ENCODE measurements around the gene FAM24A. TPM values are rescaled to one million over a fixed set of nuclear protein-coding genes. Genes with fewer than 3 reads are reported as not detected.

The FAM24A gene
- total and polyA plus RNA-seq, 10 of the 15 experiments (the other 5 are each of a cell fraction or from before 2014, with no cell fraction given) = not detected

DNA sequence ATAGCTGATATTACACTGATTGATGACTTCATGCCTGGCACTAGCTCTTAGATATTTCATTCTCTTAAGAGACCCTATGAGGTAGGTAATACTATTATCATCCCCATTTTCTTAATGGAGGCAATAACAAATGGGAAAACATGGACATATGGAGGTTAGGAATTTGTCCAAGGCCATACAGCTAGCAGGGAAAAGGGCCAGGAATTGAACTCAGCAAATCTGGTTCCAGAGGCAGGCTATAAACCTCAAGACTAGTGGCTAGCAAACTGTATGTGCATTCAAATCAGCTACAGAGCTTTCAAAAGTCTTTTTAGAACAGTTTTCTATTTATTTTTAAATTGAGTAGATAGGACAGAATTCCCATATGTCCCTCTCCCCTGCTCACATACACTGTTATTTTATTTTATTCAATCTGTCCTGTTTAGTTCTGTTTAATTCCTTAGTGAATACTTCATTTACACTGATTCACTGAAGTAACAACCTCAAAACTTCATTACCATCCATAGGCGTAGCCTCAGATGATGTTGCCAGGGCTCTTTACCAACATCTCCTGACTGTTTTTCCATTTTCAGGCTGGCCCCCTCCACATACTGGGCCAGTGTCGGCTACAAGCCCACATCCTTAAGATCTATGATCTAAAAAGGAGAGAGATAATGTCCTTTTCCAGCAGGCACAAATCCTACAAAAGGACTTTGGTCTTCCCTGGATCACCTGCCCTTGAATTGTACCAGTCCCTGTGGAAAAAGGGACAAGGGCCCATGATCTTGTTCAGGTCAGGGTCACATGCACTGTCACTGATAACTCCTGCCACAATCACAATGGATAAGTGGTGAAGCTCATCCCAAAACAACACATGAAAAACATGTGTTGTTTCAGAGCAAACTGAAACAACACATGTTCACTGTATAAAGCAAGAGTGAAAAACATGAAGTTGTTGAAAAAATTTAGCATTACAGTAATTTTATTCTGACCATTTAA lies 46.9 kb upstream of the FAM24A start:
- Histone ChIP-seq H3K79me2 (ENCODE audit: control insufficient read depth, insufficient read depth, low read length) (peaks cover 10% of the 10 kb centered on the region), H3K36me3 (ENCODE audit: control insufficient read depth in 2 of 2, insufficient read depth in 2 of 2, low read length in 1 of 2) (peaks cover 0 to under 1% of the 10 kb centered on the region in 2 experiments; a peak in 2 of 4 replicates), H3K27ac (ENCODE audit: control insufficient read depth, insufficient read depth) (no peak overlapping the region), H3K4me2 (ENCODE audit: control insufficient read depth, insufficient read depth) (no peak overlapping the region), H4K20me1 (ENCODE audit: control insufficient read depth, insufficient read depth) (no peaks in the 10 kb centered on the region), H3K4me1 (ENCODE audit: control insufficient read depth, insufficient read depth, low read length) (no peaks in the 10 kb centered on the region), H3K27me3 (replicated peaks in 1 of 2; ENCODE audit: control insufficient read depth in 2 of 2, insufficient read depth in 2 of 2, low read length in 1 of 2) (no peaks in the 10 kb centered on the region), H2AFZ (ENCODE audit: control insufficient read depth, low read depth, low read length) (no peak overlapping the region), H3K9me3 (replicated peaks; ENCODE audit: control insufficient read depth, insufficient read depth, low read length) (no peaks in the 10 kb centered on the region; the same call in 2 of the 3 replicates), H3K4me3 (no peak overlapping the region), H3K9ac (ENCODE audit: control insufficient read depth, insufficient read depth, low read length) (no peak overlapping the region)
- WGBS (ENCODE audit: insufficient coverage, insufficient replicate concordance, low lambda C conversion rate, missing lambda C conversion rate) = 94% methylated on average over 2 of the region's 2 CpGs
- BruUV-seq (replicated peaks) = no TSS peak
- ChIA-PET RAD21 (ENCODE audit: unreplicated experiment) (no interaction called here), POLR2A (no interaction called here), SMC1A (ENCODE audit: uncharacterized antibody, unreplicated experiment) (interaction anchor here (0.7 kb wide), 1 partner anchor 13 kb away, joined by 3 read pairs; no protein-coding TSS in a partner anchor), CTCF (no interaction called here)
- ATAC-seq (no peak), FAIRE-seq (no peak), DNase-seq (ENCODE audit: low read depth, low spot score) (no peak)
- intact Hi-C loops (cut with micrococcal nuclease; ENCODE audit: unreplicated experiment) (no loop called here), in situ Hi-C loops (cut with MboI) (no loop called here)
- TF ChIP-seq, protein P1, sequence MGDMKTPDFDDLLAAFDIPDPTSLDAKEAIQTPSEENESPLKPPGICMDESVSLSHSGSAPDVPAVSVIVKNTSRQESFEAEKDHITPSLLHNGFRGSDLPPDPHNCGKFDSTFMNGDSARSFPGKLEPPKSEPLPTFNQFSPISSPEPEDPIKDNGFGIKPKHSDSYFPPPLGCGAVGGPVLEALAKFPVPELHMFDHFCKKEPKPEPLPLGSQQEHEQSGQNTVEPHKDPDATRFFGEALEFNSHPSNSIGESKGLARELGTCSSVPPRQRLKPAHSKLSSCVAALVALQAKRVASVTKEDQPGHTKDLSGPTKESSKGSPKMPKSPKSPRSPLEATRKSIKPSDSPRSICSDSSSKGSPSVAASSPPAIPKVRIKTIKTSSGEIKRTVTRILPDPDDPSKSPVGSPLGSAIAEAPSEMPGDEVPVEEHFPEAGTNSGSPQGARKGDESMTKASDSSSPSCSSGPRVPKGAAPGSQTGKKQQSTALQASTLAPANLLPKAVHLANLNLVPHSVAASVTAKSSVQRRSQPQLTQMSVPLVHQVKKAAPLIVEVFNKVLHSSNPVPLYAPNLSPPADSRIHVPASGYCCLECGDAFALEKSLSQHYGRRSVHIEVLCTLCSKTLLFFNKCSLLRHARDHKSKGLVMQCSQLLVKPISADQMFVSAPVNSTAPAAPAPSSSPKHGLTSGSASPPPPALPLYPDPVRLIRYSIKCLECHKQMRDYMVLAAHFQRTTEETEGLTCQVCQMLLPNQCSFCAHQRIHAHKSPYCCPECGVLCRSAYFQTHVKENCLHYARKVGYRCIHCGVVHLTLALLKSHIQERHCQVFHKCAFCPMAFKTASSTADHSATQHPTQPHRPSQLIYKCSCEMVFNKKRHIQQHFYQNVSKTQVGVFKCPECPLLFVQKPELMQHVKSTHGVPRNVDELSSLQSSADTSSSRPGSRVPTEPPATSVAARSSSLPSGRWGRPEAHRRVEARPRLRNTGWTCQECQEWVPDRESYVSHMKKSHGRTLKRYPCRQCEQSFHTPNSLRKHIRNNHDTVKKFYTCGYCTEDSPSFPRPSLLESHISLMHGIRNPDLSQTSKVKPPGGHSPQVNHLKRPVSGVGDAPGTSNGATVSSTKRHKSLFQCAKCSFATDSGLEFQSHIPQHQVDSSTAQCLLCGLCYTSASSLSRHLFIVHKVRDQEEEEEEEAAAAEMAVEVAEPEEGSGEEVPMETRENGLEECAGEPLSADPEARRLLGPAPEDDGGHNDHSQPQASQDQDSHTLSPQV (IDR thresholded peaks at IDR 0.05) = no peak
- TF ChIP-seq, protein P2, sequence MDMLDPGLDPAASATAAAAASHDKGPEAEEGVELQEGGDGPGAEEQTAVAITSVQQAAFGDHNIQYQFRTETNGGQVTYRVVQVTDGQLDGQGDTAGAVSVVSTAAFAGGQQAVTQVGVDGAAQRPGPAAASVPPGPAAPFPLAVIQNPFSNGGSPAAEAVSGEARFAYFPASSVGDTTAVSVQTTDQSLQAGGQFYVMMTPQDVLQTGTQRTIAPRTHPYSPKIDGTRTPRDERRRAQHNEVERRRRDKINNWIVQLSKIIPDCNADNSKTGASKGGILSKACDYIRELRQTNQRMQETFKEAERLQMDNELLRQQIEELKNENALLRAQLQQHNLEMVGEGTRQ (IDR thresholded peaks at IDR 0.05; ENCODE audit: borderline replicate concordance, low read depth, low read length) = no peak
- TF ChIP-seq ETV6 (conservative IDR thresholded peaks at IDR 0.05 in 1 of 2, IDR thresholded peaks at IDR 0.05 in 1 of 2; ENCODE audit: borderline replicate concordance in 1 of 2, low read depth in 1 of 2) (no peak), TCF12 (IDR thresholded peaks at IDR 0.05; ENCODE audit: low read depth, low read length) (no peak), FOXM1 (IDR thresholded peaks at IDR 0.05; ENCODE audit: low read depth, low read length) (no peak), CBX5 (IDR thresholded peaks at IDR 0.05; ENCODE audit: low read depth) (no peak), HDAC6 (IDR thresholded peaks at IDR 0.05; ENCODE audit: unreplicated experiment) (no peak), SREBF1 (IDR thresholded peaks at IDR 0.05; ENCODE audit: low read length) (no peak)
- TF ChIP-seq, protein P3, sequence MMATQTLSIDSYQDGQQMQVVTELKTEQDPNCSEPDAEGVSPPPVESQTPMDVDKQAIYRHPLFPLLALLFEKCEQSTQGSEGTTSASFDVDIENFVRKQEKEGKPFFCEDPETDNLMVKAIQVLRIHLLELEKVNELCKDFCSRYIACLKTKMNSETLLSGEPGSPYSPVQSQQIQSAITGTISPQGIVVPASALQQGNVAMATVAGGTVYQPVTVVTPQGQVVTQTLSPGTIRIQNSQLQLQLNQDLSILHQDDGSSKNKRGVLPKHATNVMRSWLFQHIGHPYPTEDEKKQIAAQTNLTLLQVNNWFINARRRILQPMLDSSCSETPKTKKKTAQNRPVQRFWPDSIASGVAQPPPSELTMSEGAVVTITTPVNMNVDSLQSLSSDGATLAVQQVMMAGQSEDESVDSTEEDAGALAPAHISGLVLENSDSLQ (IDR thresholded peaks at IDR 0.05) = no peak
- TF ChIP-seq, protein P4, sequence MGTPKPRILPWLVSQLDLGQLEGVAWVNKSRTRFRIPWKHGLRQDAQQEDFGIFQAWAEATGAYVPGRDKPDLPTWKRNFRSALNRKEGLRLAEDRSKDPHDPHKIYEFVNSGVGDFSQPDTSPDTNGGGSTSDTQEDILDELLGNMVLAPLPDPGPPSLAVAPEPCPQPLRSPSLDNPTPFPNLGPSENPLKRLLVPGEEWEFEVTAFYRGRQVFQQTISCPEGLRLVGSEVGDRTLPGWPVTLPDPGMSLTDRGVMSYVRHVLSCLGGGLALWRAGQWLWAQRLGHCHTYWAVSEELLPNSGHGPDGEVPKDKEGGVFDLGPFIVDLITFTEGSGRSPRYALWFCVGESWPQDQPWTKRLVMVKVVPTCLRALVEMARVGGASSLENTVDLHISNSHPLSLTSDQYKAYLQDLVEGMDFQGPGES (IDR thresholded peaks at IDR 0.05) = no peak
- TF ChIP-seq, protein P5, sequence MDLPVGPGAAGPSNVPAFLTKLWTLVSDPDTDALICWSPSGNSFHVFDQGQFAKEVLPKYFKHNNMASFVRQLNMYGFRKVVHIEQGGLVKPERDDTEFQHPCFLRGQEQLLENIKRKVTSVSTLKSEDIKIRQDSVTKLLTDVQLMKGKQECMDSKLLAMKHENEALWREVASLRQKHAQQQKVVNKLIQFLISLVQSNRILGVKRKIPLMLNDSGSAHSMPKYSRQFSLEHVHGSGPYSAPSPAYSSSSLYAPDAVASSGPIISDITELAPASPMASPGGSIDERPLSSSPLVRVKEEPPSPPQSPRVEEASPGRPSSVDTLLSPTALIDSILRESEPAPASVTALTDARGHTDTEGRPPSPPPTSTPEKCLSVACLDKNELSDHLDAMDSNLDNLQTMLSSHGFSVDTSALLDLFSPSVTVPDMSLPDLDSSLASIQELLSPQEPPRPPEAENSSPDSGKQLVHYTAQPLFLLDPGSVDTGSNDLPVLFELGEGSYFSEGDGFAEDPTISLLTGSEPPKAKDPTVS (IDR thresholded peaks at IDR 0.05; ENCODE audit: low read depth, low read length) = no peak
